ENCODE measurements around the gene VAV2. TPM values are rescaled to one million over a fixed set of nuclear protein-coding genes. Genes with fewer than 3 reads are reported as not detected.
A peak's percentile ranks its signal among the peaks of the same experiment; 100 is the strongest.

Gene VAV2
- polyA plus RNA-seq, 1 of the 3 experiments (the other 2 are of a cell fraction), result 14.9 TPM

DNA sequence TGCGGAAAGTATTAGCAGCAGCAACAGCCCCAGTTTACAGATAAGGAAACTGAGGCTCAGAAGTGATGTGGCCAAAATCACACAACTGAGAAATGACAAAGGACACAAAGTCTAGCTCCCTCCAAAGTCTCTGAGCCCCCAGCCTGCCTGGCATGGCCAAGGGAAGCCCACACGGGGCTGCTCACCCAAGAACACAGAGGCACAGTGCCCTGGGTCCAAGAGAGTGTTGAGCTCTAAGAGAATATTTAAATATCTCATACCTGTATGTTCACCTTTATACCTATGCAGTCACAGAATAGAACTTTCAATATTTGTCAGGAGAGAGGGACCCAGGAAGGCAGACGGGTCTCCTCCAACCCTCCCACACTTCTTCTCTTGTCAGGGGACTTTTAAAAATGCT is 16.6 kb downstream of the VAV2 start:
- no peak overlapping the region for H3K9ac ChIP-seq
- no peaks in the 10 kb centered on the region for H3K36me3 ChIP-seq (replicated peaks in 1 of 2; ENCODE audit: control insufficient read depth in 1 of 2, insufficient read depth in 2 of 2, low read length in 1 of 2)
- H3K4me1 ChIP-seq (ENCODE audit: control insufficient read depth in 1 of 2, insufficient read depth in 2 of 2, low read depth in 1 of 2, low read length in 1 of 2), result peaks cover 0 to 56% of the 10 kb centered on the region in 2 experiments; a peak in 1 of 4 replicates
- peaks cover 100% of the 10 kb centered on the region for H3K79me2 ChIP-seq (ENCODE audit: insufficient read depth)
- DNase-seq, result no peak
- H3F3A ChIP-seq (replicated peaks; ENCODE audit: insufficient read depth), result peaks cover 4% of the 10 kb centered on the region
- H3K9me2 ChIP-seq, result no peaks in the 10 kb centered on the region
- no peak overlapping the region for H3K4me2 ChIP-seq
- H2AFZ ChIP-seq (ENCODE audit: low read depth), result no peak overlapping the region
- no peak for TF ChIP-seq JUND (IDR thresholded peaks at IDR 0.05)
- TF ChIP-seq, protein P1, sequence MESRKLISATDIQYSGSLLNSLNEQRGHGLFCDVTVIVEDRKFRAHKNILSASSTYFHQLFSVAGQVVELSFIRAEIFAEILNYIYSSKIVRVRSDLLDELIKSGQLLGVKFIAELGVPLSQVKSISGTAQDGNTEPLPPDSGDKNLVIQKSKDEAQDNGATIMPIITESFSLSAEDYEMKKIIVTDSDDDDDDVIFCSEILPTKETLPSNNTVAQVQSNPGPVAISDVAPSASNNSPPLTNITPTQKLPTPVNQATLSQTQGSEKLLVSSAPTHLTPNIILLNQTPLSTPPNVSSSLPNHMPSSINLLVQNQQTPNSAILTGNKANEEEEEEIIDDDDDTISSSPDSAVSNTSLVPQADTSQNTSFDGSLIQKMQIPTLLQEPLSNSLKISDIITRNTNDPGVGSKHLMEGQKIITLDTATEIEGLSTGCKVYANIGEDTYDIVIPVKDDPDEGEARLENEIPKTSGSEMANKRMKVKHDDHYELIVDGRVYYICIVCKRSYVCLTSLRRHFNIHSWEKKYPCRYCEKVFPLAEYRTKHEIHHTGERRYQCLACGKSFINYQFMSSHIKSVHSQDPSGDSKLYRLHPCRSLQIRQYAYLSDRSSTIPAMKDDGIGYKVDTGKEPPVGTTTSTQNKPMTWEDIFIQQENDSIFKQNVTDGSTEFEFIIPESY (IDR thresholded peaks at IDR 0.05; ENCODE audit: borderline replicate concordance, low read depth), result no peak
- no peak for TF ChIP-seq IRF3 (IDR thresholded peaks at IDR 0.05; ENCODE audit: low read depth, low read length)
- TF ChIP-seq RXRA (IDR thresholded peaks at IDR 0.05; ENCODE audit: borderline replicate concordance, low read depth), result no peak
- no peak for TF ChIP-seq CHD2 (IDR thresholded peaks at IDR 0.05; ENCODE audit: low read length, partially characterized antibody)
- TF ChIP-seq YY1 (IDR thresholded peaks at IDR 0.05; ENCODE audit: low read depth), result no peak
- no peak for TF ChIP-seq GABPA (IDR thresholded peaks at IDR 0.05; ENCODE audit: low read depth)
- TF ChIP-seq TAF1 (IDR thresholded peaks at IDR 0.05; ENCODE audit: borderline replicate concordance, low read depth, low read length), result no peak
- TF ChIP-seq TCF12 (IDR thresholded peaks at IDR 0.05), result no peak
- no peak for TF ChIP-seq NRF1 (IDR thresholded peaks at IDR 0.05; ENCODE audit: low read depth, low read length)
- no peak overlapping the region for H3K4me3 ChIP-seq (ENCODE audit: low read depth in 2 of 2, low read length in 1 of 2)
- ChIA-PET POLR2A (no interaction called here), CTCF (interaction anchor here (1.5 to 2.1 kb wide), 2 partner anchors 18 to 20 kb away, joined by 6 read pairs; no protein-coding TSS in a partner anchor)
- peaks cover 100% of the 10 kb centered on the region for H4K20me1 ChIP-seq (ENCODE audit: insufficient read depth)
- WGBS (ENCODE audit: low lambda C conversion rate), result 98% methylated on average over 3 of the region's 3 CpGs
- no peak overlapping the region for H3K27ac ChIP-seq (ENCODE audit: low read depth in 2 of 2, low read length in 1 of 2)
- H3K9me3 ChIP-seq, result no peaks in the 10 kb centered on the region
- no peaks in the 10 kb centered on the region for H3K27me3 ChIP-seq (ENCODE audit: insufficient read depth)

- H3K9me2 ChIP-seq, result no peaks in the 10 kb centered on the region
- H4K20me1 ChIP-seq (ENCODE audit: insufficient read depth), result peaks cover 100% of the 10 kb centered on the region
- no peak overlapping the region for H3K27ac ChIP-seq (ENCODE audit: low read depth in 2 of 2, low read length in 1 of 2)
- no peak overlapping the region for H3K4me2 ChIP-seq
- POLR2A ChIA-PET, result no interaction called here
- no peak overlapping the region for H2AFZ ChIP-seq (ENCODE audit: low read depth)
- 93% methylated on average over 19 of the region's 20 CpGs for WGBS (ENCODE audit: low lambda C conversion rate)
- no peaks in the 10 kb centered on the region for H3K27me3 ChIP-seq (ENCODE audit: insufficient read depth)
- DNase-seq, result peak; percentile 28
- H3K9me3 ChIP-seq, result no peaks in the 10 kb centered on the region
- peaks cover 100% of the 10 kb centered on the region for H3K79me2 ChIP-seq (ENCODE audit: insufficient read depth)
- no peaks in the 10 kb centered on the region for H3K36me3 ChIP-seq (replicated peaks in 1 of 2; ENCODE audit: control insufficient read depth in 1 of 2, insufficient read depth in 2 of 2, low read length in 1 of 2)
- H3K9ac ChIP-seq, result no peak overlapping the region
- H3K4me3 ChIP-seq (ENCODE audit: low read depth in 2 of 2, low read length in 1 of 2), result no peak overlapping the region
- CTCF ChIA-PET, result interaction anchor here (1.5 to 2.1 kb wide), 2 partner anchors 19 kb away, joined by 6 read pairs; no protein-coding TSS in a partner anchor
- peaks cover 0 to 56% of the 10 kb centered on the region in 2 experiments; a peak in 1 of 4 replicates for H3K4me1 ChIP-seq (ENCODE audit: control insufficient read depth in 1 of 2, insufficient read depth in 2 of 2, low read depth in 1 of 2, low read length in 1 of 2)
- H3F3A ChIP-seq (replicated peaks; ENCODE audit: insufficient read depth), result peaks cover 4% of the 10 kb centered on the region
- TF ChIP-seq USF1 (IDR thresholded peaks at IDR 0.05; ENCODE audit: borderline replicate concordance, low read depth), result no peak
- no peak for TF ChIP-seq FOXJ3 (CRISPR knock-in tag; IDR thresholded peaks at IDR 0.05)
- TF ChIP-seq USF2 (IDR thresholded peaks at IDR 0.05; ENCODE audit: borderline replicate concordance, low read depth, low read length), result no peak
- TF ChIP-seq, protein P2, sequence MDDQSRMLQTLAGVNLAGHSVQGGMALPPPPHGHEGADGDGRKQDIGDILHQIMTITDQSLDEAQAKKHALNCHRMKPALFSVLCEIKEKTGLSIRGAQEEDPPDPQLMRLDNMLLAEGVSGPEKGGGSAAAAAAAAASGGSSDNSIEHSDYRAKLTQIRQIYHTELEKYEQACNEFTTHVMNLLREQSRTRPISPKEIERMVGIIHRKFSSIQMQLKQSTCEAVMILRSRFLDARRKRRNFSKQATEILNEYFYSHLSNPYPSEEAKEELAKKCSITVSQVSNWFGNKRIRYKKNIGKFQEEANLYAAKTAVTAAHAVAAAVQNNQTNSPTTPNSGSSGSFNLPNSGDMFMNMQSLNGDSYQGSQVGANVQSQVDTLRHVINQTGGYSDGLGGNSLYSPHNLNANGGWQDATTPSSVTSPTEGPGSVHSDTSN (IDR thresholded peaks at IDR 0.05), result no peak
- no peak for TF ChIP-seq NRF1 (IDR thresholded peaks at IDR 0.05; ENCODE audit: low read depth, low read length)
- TF ChIP-seq MEF2A (IDR thresholded peaks at IDR 0.05; ENCODE audit: borderline replicate concordance, low read depth), result no peak
- no peak for TF ChIP-seq REST (IDR thresholded peaks at IDR 0.05; ENCODE audit: low read depth, low read length)
- no peak for TF ChIP-seq RXRA (IDR thresholded peaks at IDR 0.05; ENCODE audit: borderline replicate concordance, low read depth)
- TF ChIP-seq TCF12 (IDR thresholded peaks at IDR 0.05), result no peak
- TF ChIP-seq RFX5 (IDR thresholded peaks at IDR 0.05; ENCODE audit: low read length), result no peak
Measured at GRCh38 chr9:133974631-133975341, 17.3 kb downstream of the VAV2 start.

Measured in SK-N-SH (cell line).